Astrocyte (in vitro differentiated cells and primary cell): ENCODE measurements around the gene ZC3H4.

Experiments used
- CTCF ChIP-seq: IDR thresholded peaks from 2 replicates; pipeline ENCODE4 v1.5.1; 2011; ENCODE audit warnings: low read depth, mild to moderate bottlenecking, inconsistent platforms, low read length, moderate library complexity; ENCODE audit not compliant: insufficient read depth
- EZH2 ChIP-seq: IDR thresholded peaks from 2 replicates; pipeline ENCODE4 v1.6.1; 2012; ENCODE audit warnings: mild to moderate bottlenecking, low read length, inconsistent platforms; ENCODE audit not compliant: insufficient read depth

- TF ChIP-seq EZH2 (no peak), CTCF (no peak)
Observed at GRCh38 chr19:47113850-47114651, 475 bp upstream of the ZC3H4 start.
